Spleen (tissue), 7 donors: ENCODE measurements around the gene KIR2DL3.
"Not testable (repeated sequence)": the region's sequence is repeated elsewhere in the genome, so short reads cannot be mapped to it uniquely, and the experiment has no call there.

ENCODE experiments used
- CTCF ChIP-seq, 11 experiments: fragments of 200-600 bp in 7 of 11; fragments of 450-650 bp in 4 of 11; sonication (generic) in 4 of 11; IDR thresholded peaks in 8 of 11; conservative IDR thresholded peaks in 3 of 11; 1 replicate in 7 of 11; 2 replicates in 4 of 11; pipeline versions ENCODE4 v1.4.0 to v1.8.0; 2016 to 2021; ENCODE audit warnings: antibody characterized with exemption in 11 of 11, inconsistent platforms in 4 of 11, mild to moderate bottlenecking in 1 of 11
- POLR2A ChIP-seq, 3 donors: fragments of 450-650 bp; IDR thresholded peaks; one replicate each; pipeline ENCODE4 v1.5.1; 2017; ENCODE audit warnings: antibody characterized with exemption in 3 of 3, mild to moderate bottlenecking in 1 of 3
- POLR2AphosphoS5 ChIP-seq, 3 donors: sonication (generic); formaldehyde crosslinking; IDR thresholded peaks; one replicate each; pipeline ENCODE4 v1.5.1; 2017; ENCODE audit warnings: antibody characterized with exemption in 3 of 3
- donor health status: DM: no; HTN: no; CAD: no; lungs with moderate emphysema.
- donor health status: DM: no; HTN: no; CAD: no.
- donor health status: DM: no; HTN: no; CAD: no.

- not testable (repeated sequence) for TF ChIP-seq CTCF (IDR thresholded peaks at IDR 0.05 in 8 of 11, conservative IDR thresholded peaks at IDR 0.05 in 3 of 11); POLR2AphosphoS5 (IDR thresholded peaks at IDR 0.05); POLR2A (IDR thresholded peaks at IDR 0.05)
Observed at GRCh38 chr19:54771018-54771960, 33.0 kb downstream of the KIR2DL3 start.
